HL-60/S4 (cell line): ENCODE results near the gene PRPF40B.

Experiments
- in situ Hi-C: fragments of 300-500 bp; cut with MboI; formaldehyde crosslinking; loops from 2 replicates; pipeline ENCODE4 v1.14.3; 2022; ENCODE audit warnings: low sequenced_read_pairs

PRPF40B gene

GRCh38 chr12:49635036-49635435 is 11.7 kb downstream of the PRPF40B start:
- in situ Hi-C loops = no loop called here

- in situ Hi-C loops = no loop called here
Observed at GRCh38 chr12:49635656-49636055, 12.3 kb downstream of the PRPF40B start.

GRCh38 chr12:49636574-49636973 is 13.2 kb downstream of the PRPF40B start:
- in situ Hi-C loops = no loop called here

DNA sequence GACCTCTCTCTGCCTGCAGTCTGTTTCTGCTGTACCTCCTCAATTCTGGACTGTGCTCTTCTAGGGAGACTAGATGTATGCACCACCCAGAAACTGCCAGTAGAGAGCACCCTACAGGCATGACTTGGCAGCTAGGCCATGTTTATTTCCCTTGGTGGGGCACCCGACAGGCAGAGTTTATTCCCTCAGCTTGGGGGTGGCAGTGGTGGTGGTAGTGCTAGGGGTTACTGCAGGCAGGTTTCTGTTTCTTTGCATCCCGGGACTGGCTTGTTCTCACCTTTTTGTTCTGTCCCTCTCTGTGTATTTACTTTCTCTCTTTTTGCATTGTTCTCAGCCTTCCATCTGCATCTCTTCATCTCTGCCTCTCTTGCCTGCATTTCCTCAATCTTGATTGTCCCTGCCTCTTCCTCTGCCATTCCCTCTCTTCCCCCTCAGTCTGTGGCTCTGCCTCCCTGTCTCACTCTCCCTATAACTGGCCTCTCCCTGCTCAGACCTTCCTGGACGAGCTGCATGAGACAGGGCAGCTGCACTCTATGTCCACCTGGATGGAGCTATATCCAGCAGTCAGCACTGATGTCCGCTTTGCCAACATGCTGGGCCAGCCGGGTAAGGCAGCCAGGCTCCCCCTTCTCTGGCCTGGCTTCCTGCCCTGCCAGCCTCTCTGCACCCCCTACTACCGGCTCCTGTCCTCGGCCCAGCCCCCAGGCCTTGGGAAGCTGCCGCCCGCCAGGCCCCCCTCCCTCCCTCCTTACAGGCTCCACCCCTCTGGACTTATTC is 13.8 kb downstream of the PRPF40B start:
- in situ Hi-C loops = no loop called here

GRCh38 chr12:49641748-49642369 is 18.5 kb downstream of the PRPF40B start:
- in situ Hi-C loops = loop anchor here (5.0 kb wide), 1 partner anchor 65 kb away; the partner anchor contains the start of gene FMNL3

DNA sequence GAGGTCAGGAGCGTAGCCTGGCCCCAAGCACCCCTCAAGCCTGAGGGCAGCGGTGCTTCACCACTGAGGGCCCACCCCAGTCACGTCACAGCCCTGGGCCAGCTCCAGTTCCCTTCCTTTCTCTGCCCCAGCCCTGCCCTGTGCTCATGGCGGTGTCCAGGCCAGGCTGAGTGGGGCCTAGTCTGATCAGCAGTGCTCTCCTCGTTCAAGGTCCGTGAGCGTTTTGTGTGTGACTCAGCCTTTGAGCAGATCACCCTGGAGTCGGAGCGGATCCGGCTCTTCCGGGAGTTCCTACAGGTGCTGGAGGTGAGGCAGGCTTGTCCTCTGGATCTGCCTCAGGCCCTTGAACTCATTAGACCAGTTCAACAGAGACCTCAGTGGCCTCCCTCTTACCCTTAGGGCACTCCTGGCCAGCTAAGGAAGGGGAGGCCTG is 19.0 kb downstream of the PRPF40B start:
- in situ Hi-C loops = loop anchor here (5.0 kb wide), 1 partner anchor 65 kb away; the partner anchor contains the start of gene FMNL3

DNA sequence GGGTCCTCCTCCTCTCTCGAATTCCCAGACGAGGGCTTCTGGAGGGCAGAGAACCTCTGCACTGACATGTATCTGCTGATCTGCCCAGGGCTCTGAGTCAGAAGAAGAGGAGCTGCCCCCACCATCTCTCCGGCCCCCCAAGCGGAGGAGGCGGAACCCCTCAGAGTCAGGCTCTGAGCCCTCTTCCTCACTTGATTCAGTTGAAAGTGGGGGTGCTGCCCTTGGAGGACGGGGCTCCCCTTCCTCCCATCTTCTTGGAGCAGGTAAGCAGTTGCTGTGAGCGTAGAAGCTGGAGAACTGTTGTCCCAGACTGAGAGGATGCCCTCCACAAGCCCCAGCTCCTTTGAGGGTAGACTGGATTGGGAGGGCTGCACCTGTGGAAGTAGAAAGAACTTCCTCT is 19.8 kb downstream of the PRPF40B start:
- in situ Hi-C loops = loop anchor here (5.0 kb wide), 1 partner anchor 64 kb away; the partner anchor contains the start of gene FMNL3

DNA sequence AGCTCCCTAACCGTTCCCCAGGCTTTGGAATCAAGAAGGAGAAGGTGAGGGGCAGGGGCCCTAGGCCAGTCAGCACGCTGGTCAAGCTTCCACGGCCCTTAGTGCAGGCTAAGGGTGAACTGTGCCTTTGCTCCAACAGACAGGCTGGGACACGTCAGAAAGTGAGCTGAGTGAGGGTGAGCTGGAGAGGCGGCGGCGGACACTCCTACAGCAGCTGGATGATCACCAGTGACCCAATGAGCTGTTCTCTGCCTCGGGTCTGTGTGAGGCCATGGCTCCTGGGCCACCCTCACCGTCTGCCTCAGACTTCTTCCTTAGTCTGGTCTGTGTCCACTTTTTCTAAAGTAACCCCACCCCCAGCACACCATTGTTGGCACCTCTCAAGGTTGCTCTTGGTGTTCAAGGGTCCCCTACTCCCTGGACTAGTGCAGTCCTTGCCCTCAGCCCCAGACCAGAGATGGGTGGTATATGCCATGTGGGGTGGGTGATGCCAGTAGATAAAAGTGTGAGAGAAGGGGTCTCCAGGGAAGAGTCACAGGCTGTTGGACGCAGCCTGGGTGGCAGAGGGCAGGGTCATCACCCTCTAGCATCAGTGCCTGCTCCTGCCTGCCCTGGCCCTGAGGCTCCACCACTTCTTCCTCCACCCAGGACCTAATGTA is 20.7 kb downstream of the PRPF40B start:
- in situ Hi-C loops = loop anchor here (5.0 kb wide), 1 partner anchor 63 kb away; the partner anchor contains the start of gene FMNL3

DNA sequence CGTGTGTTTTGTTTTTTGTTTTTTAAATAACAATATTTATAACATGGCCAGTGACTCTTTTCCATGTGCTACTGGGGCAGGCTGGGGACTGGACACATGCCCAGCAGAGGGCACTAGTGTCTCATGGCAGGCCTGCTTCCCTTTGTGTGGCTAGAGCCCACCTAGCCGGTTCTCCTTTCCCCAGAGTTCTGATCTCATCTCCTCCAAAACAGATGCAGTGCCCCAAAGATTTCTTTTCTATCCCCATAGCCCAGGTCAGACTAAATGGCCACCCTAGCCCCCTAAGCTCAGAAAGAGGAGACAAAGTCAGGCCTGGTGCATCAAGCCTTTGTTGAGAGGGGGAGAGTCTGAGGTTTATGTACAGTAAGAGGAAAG is 21.2 kb downstream of the PRPF40B start:
- in situ Hi-C loops = loop anchor here (5.0 kb wide), 1 partner anchor 63 kb away; the partner anchor contains the start of gene FMNL3

DNA sequence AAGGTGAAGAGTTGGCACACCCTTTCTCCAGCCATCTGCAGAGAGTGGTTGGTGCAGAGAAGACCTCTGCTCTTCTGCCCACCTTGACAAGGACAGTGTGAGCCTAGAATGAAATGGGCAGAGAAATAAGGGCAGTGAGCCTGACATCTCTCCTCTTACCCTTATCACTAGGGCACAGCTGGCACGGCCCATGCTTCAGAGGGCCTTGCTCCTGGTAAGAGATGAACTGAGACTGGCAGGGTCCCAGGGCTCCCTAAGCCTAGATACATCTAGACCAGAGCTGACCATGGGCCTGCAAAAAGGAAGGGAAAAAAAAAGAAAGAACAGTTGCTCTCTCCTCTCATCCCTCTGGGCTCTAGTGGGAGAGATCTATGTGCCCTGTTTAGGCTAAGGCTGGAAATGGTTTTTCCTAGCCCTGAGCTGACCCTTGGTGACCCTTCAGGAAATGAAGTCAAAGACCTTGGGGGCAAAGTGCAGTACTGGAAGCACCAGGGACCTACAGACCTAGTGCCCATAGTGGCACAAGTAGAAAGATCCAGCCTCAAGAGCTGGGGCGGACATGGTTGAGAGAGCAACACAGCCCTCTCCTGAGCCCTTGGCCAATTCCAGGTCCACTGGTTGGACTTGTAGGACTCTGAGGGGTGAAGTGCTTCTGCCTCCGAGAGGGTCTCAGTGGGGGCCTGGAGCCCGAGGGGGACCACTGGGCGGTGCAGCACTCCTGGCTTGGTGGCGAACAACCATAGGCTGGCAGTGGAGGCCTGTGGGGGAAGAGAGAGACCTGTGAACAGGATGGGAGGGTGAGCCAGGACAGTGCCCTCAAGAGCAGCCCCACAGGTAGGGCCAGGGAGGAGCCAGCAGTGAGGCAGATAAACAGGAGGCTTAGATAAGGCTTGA is 22.0 kb downstream of the PRPF40B start:
- in situ Hi-C loops = no loop called here

GRCh38 chr12:49646331-49646830 is 23.0 kb downstream of the PRPF40B start:
- in situ Hi-C loops = no loop called here

- in situ Hi-C loops = no loop called here
Observed at GRCh38 chr12:49646871-49647654, 23.7 kb downstream of the PRPF40B start.

DNA sequence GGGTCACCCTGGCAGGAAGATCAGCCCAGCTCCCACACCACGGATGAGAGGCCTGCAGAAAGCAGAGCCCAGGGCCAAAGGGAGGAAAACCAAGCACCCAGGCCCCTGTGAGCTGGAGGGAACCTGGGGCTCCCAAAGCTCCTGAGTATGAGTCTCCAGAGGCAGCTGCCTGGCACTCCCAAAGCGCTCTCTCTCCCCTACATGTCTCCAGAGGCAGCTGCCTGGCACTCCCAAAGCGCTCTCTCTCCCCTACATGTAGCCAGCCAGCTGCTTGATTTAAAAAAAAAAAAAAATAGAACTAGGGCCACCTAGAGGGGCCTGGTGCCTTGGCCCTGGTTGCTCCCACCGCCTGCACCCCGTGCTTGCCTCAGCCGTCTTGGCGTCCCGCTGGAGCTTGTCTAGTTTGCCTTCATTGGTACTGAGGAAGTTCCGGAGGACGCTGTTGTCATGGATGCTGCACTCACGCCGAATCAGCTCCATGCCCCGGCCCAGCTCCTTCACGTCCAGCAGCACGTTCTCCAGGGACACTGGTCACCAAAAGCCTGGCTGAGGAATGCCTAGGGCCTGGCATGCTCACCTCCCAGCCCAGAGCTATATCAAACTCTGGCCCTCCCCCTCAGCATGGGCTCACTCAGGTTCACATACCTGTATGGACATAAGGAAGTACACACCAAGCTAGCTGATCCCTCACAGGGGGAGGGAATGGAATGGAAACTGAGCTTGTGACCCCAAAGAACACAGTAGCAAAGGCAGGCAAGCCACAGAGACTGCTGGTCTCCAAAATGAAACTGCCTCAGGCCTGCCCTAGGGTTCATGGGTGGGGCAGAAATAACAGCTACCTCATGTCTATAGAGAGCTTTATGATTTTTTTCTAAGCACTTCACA is 24.7 kb downstream of the PRPF40B start:
- in situ Hi-C loops = no loop called here

DNA sequence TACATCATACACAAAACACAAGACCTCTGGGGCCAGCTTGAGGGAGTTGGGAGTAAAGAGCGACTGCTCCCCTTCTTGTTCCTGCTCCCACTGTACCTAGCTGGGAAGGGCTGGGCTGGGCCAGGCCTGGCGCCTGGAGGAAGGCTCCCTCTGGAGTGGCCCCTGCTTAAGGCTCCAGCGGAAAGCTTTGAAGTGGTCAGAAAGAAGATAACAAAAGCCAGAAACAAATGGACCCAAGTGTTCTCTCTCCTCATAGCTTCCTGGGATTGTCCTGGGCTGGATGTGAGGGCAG is 25.3 kb downstream of the PRPF40B start:
- in situ Hi-C loops = no loop called here

DNA sequence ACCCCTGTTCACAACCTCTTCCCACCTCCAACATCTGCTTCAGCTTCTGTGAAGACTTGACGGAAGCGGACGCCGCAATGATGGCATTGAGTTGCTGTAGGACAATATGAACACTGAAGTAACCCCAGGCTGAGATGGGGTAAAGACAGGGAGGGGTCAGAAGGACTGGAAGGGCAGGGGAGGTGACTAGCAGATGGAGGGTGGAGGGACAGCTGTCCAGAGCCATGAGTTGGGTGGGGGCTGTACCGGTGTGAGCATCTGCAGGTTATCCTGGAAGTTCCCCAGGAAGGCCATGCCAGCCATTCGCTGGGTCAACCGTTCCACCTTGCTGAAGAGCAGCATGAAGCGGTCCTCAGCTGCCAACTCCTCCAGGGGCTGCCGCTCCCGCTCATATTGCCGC is 26.1 kb downstream of the PRPF40B start:
- in situ Hi-C loops = no loop called here

DNA sequence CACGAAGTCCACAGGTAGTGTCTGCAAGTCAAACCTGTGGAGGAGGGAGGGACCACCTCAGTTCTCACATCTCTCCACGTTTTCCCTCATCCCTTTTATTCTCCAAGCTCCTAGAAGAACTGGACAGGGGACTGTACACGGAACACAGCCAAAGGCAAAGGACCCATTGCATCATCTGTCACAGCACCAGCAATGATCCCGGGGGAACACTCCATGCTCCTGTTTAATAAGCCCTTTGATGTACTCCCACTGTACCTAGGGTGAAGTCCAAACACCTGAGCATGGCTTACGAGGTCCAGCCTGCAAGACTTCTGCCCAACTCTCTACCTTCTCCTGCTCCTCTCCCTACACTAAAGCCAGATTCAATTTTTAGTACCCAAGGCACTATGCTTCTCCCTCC is 26.5 kb downstream of the PRPF40B start:
- in situ Hi-C loops = no loop called here

DNA sequence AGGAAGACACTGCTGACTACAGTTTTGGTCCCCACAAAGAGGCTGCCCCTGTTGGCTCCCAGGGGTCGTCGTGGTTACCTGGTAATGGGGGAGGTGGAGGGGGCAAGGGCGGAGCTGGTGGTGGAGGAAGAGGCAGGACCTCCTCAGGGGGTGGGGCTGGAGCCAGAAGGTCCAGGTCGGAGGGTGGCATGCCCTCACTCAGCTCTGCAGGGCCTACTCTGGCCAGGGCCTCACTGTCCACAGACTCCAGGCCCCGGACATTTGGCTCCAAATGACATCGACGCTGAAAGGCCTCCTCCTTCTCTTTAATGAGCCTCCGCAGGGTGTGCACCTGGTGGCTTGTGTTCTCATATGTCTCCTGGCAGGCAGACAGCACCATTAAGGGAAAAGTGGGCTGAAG is 28.5 kb downstream of the PRPF40B start:
- in situ Hi-C loops = no loop called here

DNA sequence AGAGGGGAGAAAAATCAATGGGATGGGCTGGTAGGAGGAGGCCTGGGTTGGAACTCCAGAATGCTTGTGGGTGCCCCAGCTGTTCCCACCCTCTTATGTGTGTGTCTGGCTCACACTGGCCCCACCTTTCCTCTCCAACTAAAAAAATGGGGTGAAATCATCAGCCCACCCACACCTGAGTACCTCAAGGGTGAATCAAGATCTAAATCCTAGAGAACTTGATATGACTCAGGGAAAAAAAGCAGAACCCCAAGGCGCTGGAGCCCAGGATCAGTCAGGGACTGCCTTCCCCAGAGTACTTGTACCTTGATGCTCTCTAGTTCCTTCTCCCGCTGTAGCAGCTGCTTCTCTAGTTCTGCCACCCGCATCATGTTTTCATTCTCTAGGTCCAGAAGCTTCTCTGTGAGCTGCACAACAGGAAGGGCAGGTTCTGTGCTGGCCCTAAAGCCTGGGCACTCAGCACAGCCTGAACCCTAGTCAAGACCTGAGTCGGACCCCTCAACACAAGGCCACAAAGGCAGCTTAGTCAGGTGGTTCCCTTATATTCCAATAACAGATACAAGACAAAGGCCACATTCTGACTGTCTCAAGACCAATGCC is 29.7 kb downstream of the PRPF40B start:
- in situ Hi-C loops = no loop called here

DNA sequence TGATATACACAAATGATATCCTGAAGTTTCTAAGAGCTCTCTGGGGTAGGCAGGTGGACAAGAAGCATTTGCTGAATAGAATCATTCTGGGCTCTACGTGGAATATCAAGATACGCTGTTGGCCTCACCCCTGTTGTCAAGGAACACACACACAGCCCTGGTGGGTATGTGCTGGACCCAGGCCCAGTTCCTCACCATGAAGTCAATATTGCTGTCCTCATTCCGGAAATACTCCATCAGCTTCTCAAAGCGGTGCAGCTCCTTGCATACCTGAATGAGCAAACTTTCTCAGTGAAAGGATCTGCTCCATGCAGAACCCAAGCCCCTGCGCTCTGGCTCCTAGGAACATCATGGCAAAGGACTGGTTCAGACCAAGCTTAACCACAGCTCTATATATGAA is 31.4 kb downstream of the PRPF40B start:
- in situ Hi-C loops = no loop called here
